ENCODE data around the gene DCTN2. TPM values are rescaled to one million over a fixed set of nuclear protein-coding genes. Genes with fewer than 3 reads are reported as not detected.

Gene DCTN2
- polyA plus RNA-seq, 1 donor (not counting 4 experiments of a cell fraction or from before 2014, with no cell fraction given) = 132 TPM

DNA sequence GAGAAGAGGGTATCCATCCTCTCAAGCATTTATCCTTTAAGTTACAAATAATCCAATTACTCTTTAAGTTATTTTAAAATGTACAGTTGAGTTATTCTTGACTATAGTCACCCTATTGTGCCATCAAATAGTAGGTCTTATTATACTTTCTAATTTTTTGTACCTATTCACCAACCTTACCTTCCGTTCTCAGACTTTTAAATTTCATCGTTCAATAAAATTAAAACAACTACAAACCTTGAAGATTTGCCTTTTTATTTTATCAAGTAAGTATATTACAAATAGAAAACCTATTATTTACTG, 972 bp upstream of the DCTN2 start:
- Histone ChIP-seq H3K27ac (ENCODE audit: control insufficient read depth, insufficient read depth, low read length) (no peak overlapping the region), H3K9me3 (ENCODE audit: control insufficient read depth, low read depth, low read length) (no peaks in the 10 kb centered on the region), H3K9me1 (ENCODE audit: control insufficient read depth, extremely low read depth, insufficient read depth, low read length) (peaks cover 3% of the 10 kb centered on the region), H2AFZ (ENCODE audit: control insufficient read depth, low read length) (no peak overlapping the region), H3K27me3 (ENCODE audit: control insufficient read depth, extremely low read depth, insufficient read depth, low read length) (peaks cover 26% of the 10 kb centered on the region), H3K36me3 (ENCODE audit: control insufficient read depth in 2 of 2, extremely low read depth in 1 of 2, insufficient read depth in 2 of 2, low read length in 2 of 2) (peaks cover 6 to 8% of the 10 kb centered on the region in 2 experiments), H3K4me1 (ENCODE audit: control insufficient read depth, extremely low read depth, insufficient read depth, low read length) (peaks cover 20% of the 10 kb centered on the region), H3K4me3 (ENCODE audit: control insufficient read depth in 2 of 3, extremely low read depth in 1 of 3, insufficient read depth in 2 of 3, low read depth in 1 of 3, low read length in 3 of 3) (no peak overlapping the region), H4K20me1 (ENCODE audit: control insufficient read depth, extremely low read depth, insufficient read depth, low read length) (peaks cover 7% of the 10 kb centered on the region), H3K79me2 (ENCODE audit: control insufficient read depth, insufficient read depth, low read length) (peaks cover 33% of the 10 kb centered on the region), H3K9ac (ENCODE audit: control insufficient read depth, extremely low read depth, insufficient read depth, low read length) (no peak overlapping the region), H3K4me2 (ENCODE audit: control insufficient read depth, extremely low read depth, insufficient read depth, low read depth, low read length) (no peak overlapping the region)
- FAIRE-seq (no peak), DNase-seq (ENCODE audit: low read depth, low spot score) (no peak)
- TF ChIP-seq, protein P1, sequence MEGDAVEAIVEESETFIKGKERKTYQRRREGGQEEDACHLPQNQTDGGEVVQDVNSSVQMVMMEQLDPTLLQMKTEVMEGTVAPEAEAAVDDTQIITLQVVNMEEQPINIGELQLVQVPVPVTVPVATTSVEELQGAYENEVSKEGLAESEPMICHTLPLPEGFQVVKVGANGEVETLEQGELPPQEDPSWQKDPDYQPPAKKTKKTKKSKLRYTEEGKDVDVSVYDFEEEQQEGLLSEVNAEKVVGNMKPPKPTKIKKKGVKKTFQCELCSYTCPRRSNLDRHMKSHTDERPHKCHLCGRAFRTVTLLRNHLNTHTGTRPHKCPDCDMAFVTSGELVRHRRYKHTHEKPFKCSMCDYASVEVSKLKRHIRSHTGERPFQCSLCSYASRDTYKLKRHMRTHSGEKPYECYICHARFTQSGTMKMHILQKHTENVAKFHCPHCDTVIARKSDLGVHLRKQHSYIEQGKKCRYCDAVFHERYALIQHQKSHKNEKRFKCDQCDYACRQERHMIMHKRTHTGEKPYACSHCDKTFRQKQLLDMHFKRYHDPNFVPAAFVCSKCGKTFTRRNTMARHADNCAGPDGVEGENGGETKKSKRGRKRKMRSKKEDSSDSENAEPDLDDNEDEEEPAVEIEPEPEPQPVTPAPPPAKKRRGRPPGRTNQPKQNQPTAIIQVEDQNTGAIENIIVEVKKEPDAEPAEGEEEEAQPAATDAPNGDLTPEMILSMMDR (optimal IDR thresholded peaks at IDR 0.05 in 1 of 3, IDR thresholded peaks at IDR 0.05 in 1 of 3, conservative IDR thresholded peaks at IDR 0.05 in 1 of 3; ENCODE audit: extremely low read depth in 1 of 3, insufficient read depth in 2 of 3, low read length in 3 of 3) = no peak
- TF ChIP-seq EZH2 (IDR thresholded peaks at IDR 0.05; ENCODE audit: low read length) = no peak
- dilution Hi-C loops (cut with MboI; ENCODE audit: extremely low pct_ligation_motif_present, low sequenced_read_pairs) = no loop called here

DNA sequence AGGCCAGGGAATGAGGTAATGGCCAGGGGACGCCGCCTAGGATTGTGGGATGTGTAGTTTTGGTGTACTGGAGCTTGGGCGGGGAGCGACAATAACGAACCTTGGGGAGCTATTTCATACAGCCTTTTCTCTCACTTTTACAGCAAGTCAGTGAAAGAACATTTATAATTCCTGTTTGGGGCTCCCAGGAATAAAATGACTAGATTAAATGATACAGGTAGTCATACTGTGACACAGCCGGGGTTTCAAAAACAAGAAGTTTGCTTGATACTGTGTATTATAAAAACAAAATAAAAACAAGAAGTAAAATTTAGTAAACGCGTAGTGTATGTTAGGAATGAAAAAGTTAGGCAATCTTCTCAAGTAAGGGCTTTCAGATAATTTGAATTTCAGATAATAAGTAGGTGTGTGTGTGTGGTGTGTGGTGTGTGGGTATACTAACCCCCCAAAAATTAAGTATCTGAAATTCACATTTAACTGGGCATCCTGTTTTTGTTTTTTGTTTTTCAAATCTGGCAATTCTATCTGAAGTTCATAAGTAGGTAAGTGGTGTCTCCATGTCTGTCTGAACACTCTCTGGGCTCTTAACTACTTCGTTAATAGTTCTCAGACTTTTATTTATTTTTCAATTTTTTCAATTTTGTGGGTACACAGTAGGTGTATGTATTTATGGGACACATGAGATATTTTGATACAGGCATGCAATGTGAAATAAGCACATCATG, 458 bp upstream of the DCTN2 start:
- no peak for DNase-seq (ENCODE audit: low read depth, low spot score)
- Histone ChIP-seq H2AFZ (ENCODE audit: control insufficient read depth, low read length) (peak overlapping the region; percentile 73), H3K9me3 (ENCODE audit: control insufficient read depth, low read depth, low read length) (no peaks in the 10 kb centered on the region), H3K4me1 (ENCODE audit: control insufficient read depth, extremely low read depth, insufficient read depth, low read length) (peaks cover 20% of the 10 kb centered on the region), H3K9me1 (ENCODE audit: control insufficient read depth, extremely low read depth, insufficient read depth, low read length) (peaks cover 3% of the 10 kb centered on the region), H3K79me2 (ENCODE audit: control insufficient read depth, insufficient read depth, low read length) (peaks cover 33% of the 10 kb centered on the region), H4K20me1 (ENCODE audit: control insufficient read depth, extremely low read depth, insufficient read depth, low read length) (peaks cover 7% of the 10 kb centered on the region), H3K27me3 (ENCODE audit: control insufficient read depth, extremely low read depth, insufficient read depth, low read length) (peaks cover 26% of the 10 kb centered on the region), H3K9ac (ENCODE audit: control insufficient read depth, extremely low read depth, insufficient read depth, low read length) (peak overlapping the region; percentile 93), H3K27ac (ENCODE audit: control insufficient read depth, insufficient read depth, low read length) (peak overlapping the region; percentile 87), H3K36me3 (ENCODE audit: control insufficient read depth in 2 of 2, extremely low read depth in 1 of 2, insufficient read depth in 2 of 2, low read length in 2 of 2) (peaks cover 6 to 8% of the 10 kb centered on the region in 2 experiments), H3K4me2 (ENCODE audit: control insufficient read depth, extremely low read depth, insufficient read depth, low read depth, low read length) (peak overlapping the region; percentile 87), H3K4me3 (ENCODE audit: control insufficient read depth in 2 of 3, extremely low read depth in 1 of 3, insufficient read depth in 2 of 3, low read depth in 1 of 3, low read length in 3 of 3) (peak overlapping the region; percentile 84 to 98 (median 93))
- dilution Hi-C loops (cut with MboI; ENCODE audit: extremely low pct_ligation_motif_present, low sequenced_read_pairs) = no loop called here
- TF ChIP-seq, protein P1 (optimal IDR thresholded peaks at IDR 0.05 in 1 of 3, IDR thresholded peaks at IDR 0.05 in 1 of 3, conservative IDR thresholded peaks at IDR 0.05 in 1 of 3; ENCODE audit: extremely low read depth in 1 of 3, insufficient read depth in 2 of 3, low read length in 3 of 3) = no peak
- TF ChIP-seq EZH2 (IDR thresholded peaks at IDR 0.05; ENCODE audit: low read length) = no peak
- FAIRE-seq = peak; percentile 83
